B cell (primary cell): ENCODE measurements around the gene AMH.

Source experiments
- EZH2 ChIP-seq: IDR thresholded peaks from 2 replicates; pipeline ENCODE4 v1.6.1; 2012; ENCODE audit warnings: borderline replicate concordance, low read depth, mild to moderate bottlenecking, moderate library complexity, low read length; ENCODE audit not compliant: insufficient read depth, poor library complexity, severe bottlenecking
- TF ChIP-seq, protein P1 (sequence below): fragments of 200-600 bp; IDR thresholded peaks from one replicate; pipeline ENCODE4 v1.8.0; 2022; ENCODE audit warnings: antibody characterized with exemption, mild to moderate bottlenecking

- TF ChIP-seq, protein P1, sequence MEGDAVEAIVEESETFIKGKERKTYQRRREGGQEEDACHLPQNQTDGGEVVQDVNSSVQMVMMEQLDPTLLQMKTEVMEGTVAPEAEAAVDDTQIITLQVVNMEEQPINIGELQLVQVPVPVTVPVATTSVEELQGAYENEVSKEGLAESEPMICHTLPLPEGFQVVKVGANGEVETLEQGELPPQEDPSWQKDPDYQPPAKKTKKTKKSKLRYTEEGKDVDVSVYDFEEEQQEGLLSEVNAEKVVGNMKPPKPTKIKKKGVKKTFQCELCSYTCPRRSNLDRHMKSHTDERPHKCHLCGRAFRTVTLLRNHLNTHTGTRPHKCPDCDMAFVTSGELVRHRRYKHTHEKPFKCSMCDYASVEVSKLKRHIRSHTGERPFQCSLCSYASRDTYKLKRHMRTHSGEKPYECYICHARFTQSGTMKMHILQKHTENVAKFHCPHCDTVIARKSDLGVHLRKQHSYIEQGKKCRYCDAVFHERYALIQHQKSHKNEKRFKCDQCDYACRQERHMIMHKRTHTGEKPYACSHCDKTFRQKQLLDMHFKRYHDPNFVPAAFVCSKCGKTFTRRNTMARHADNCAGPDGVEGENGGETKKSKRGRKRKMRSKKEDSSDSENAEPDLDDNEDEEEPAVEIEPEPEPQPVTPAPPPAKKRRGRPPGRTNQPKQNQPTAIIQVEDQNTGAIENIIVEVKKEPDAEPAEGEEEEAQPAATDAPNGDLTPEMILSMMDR: no peak
- no peak for TF ChIP-seq EZH2
These were observed 38.9 kb upstream of the AMH start for GRCh38 chr19:2210206-2210605.
